SHP77 (cell line): ENCODE measurements around the gene PNPLA2.

Source experiments
- DNase-seq, 2 experiments: peaks; one replicate each; lab custom pipeline; 2025; lab: John Stamatoyannopoulos, UW

PNPLA2 gene

GRCh38 chr11:858762-859339 is 40.1 kb downstream of the PNPLA2 start:
- no peak for DNase-seq

GRCh38 chr11:859394-860131 is 40.8 kb downstream of the PNPLA2 start:
- no peak for DNase-seq

GRCh38 chr11:860234-861104 is 41.8 kb downstream of the PNPLA2 start:
- DNase-seq = no peak

GRCh38 chr11:861105-861479 is 42.4 kb downstream of the PNPLA2 start:
- DNase-seq = no peak

- DNase-seq = no peak
Observed at GRCh38 chr11:862081-862661, 43.5 kb downstream of the PNPLA2 start.

GRCh38 chr11:862696-863022 is 43.9 kb downstream of the PNPLA2 start:
- no peak for DNase-seq

- no peak for DNase-seq
Observed at GRCh38 chr11:863023-863909, 44.6 kb downstream of the PNPLA2 start.

- no peak for DNase-seq
Observed at GRCh38 chr11:863910-864827, 45.5 kb downstream of the PNPLA2 start.

- no peak for DNase-seq
Observed at GRCh38 chr11:864898-865297, 46.2 kb downstream of the PNPLA2 start.

- DNase-seq = no peak
Observed at GRCh38 chr11:865462-866430, 47.0 kb downstream of the PNPLA2 start.

- DNase-seq = no peak
Observed at GRCh38 chr11:866481-866880, 47.8 kb downstream of the PNPLA2 start.

GRCh38 chr11:867856-868358 is 49.2 kb downstream of the PNPLA2 start:
- no peak for DNase-seq

- no peak for DNase-seq
Observed at GRCh38 chr11:868394-868793, 49.7 kb downstream of the PNPLA2 start.

GRCh38 chr11:868802-869201 is 50.1 kb downstream of the PNPLA2 start:
- DNase-seq = no peak

GRCh38 chr11:869399-870126 is 50.8 kb downstream of the PNPLA2 start:
- no peak for DNase-seq

- no peak for DNase-seq
Observed at GRCh38 chr11:870127-870413, 51.4 kb downstream of the PNPLA2 start.

GRCh38 chr11:870418-870817 is 51.7 kb downstream of the PNPLA2 start:
- DNase-seq = no peak

- DNase-seq = no peak
Observed at GRCh38 chr11:871472-871871, 52.8 kb downstream of the PNPLA2 start.

GRCh38 chr11:872799-873198 is 54.1 kb downstream of the PNPLA2 start:
- no peak for DNase-seq
